ENCODE results near the gene WNT11. TPM values are rescaled to one million over a fixed set of nuclear protein-coding genes. Genes with fewer than 3 reads are reported as not detected.

Gene WNT11
- total and polyA plus RNA-seq, 2 donors from 2014 or later, result 0.80 to 2.2 TPM

GRCh38 chr11:76167590-76167989, 38.7 kb downstream of the WNT11 start:
- no peak for TF ChIP-seq CTCF (IDR thresholded peaks at IDR 0.05; ENCODE audit: borderline replicate concordance, extremely low read depth, insufficient read depth)
- Histone ChIP-seq H3K27me3 (ENCODE audit: control insufficient read depth, insufficient read depth, low read length) (no peaks in the 10 kb centered on the region), H3K4me1 (ENCODE audit: control insufficient read depth in 2 of 3, insufficient read depth in 2 of 3, low read depth in 1 of 3, low read length in 3 of 3) (no peaks in the 10 kb centered on the region), H3K9me3 (ENCODE audit: control insufficient read depth in 2 of 3, insufficient read depth in 1 of 3, low read length in 3 of 3) (no peaks in the 10 kb centered on the region), H3K4me3 (ENCODE audit: low read length in 3 of 3) (no peak overlapping the region), H3K9ac (ENCODE audit: low read length in 3 of 3) (no peak overlapping the region), H3K36me3 (ENCODE audit: control insufficient read depth in 2 of 3, insufficient read depth in 3 of 3, low read length in 3 of 3) (no peaks in the 10 kb centered on the region), H3K27ac (ENCODE audit: low read depth in 2 of 2, low read length in 2 of 2) (no peak overlapping the region)
- DNase-seq (no peak), FAIRE-seq (no peak)
- intact Hi-C loops (cut with DNase I), result no loop called here

- no peaks in the 10 kb centered on the region for H3K36me3 ChIP-seq (ENCODE audit: control insufficient read depth in 2 of 3, insufficient read depth in 3 of 3, low read length in 3 of 3)
- no peak overlapping the region for H3K4me3 ChIP-seq (ENCODE audit: low read length in 3 of 3)
- H3K9ac ChIP-seq (ENCODE audit: low read length in 3 of 3), result no peak overlapping the region
- no peaks in the 10 kb centered on the region for H3K27me3 ChIP-seq (ENCODE audit: control insufficient read depth, insufficient read depth, low read length)
- no peaks in the 10 kb centered on the region for H3K9me3 ChIP-seq (ENCODE audit: control insufficient read depth in 2 of 3, insufficient read depth in 1 of 3, low read length in 3 of 3)
- H3K27ac ChIP-seq (ENCODE audit: low read depth in 2 of 2, low read length in 2 of 2), result no peak overlapping the region
- FAIRE-seq (no peak), DNase-seq (no peak)
- H3K4me1 ChIP-seq (ENCODE audit: control insufficient read depth in 2 of 3, insufficient read depth in 2 of 3, low read depth in 1 of 3, low read length in 3 of 3), result no peaks in the 10 kb centered on the region
- TF ChIP-seq CTCF (IDR thresholded peaks at IDR 0.05; ENCODE audit: borderline replicate concordance, extremely low read depth, insufficient read depth), result no peak
- intact Hi-C loops (cut with DNase I), result no loop called here
Measured at GRCh38 chr11:76166314-76166713, 40.0 kb downstream of the WNT11 start.

GRCh38 chr11:76164861-76165751, 41.2 kb downstream of the WNT11 start:
- Histone ChIP-seq H3K9ac (ENCODE audit: low read length in 3 of 3) (no peak overlapping the region), H3K9me3 (ENCODE audit: control insufficient read depth in 2 of 3, insufficient read depth in 1 of 3, low read length in 3 of 3) (no peaks in the 10 kb centered on the region), H3K27ac (ENCODE audit: low read depth in 2 of 2, low read length in 2 of 2) (no peak overlapping the region), H3K36me3 (ENCODE audit: control insufficient read depth in 2 of 3, insufficient read depth in 3 of 3, low read length in 3 of 3) (no peaks in the 10 kb centered on the region), H3K27me3 (ENCODE audit: control insufficient read depth, insufficient read depth, low read length) (no peaks in the 10 kb centered on the region), H3K4me1 (ENCODE audit: control insufficient read depth in 2 of 3, insufficient read depth in 2 of 3, low read depth in 1 of 3, low read length in 3 of 3) (no peaks in the 10 kb centered on the region), H3K4me3 (ENCODE audit: low read length in 3 of 3) (no peak overlapping the region)
- intact Hi-C loops (cut with DNase I), result no loop called here
- no peak for TF ChIP-seq CTCF (IDR thresholded peaks at IDR 0.05; ENCODE audit: borderline replicate concordance, extremely low read depth, insufficient read depth)
- DNase-seq (peak in 1 of 5 donors; percentile 61), FAIRE-seq (no peak)
